GM19324 (cell line): ENCODE data around the gene CFAP69.

ENCODE experiments used
- ATAC-seq: cut with Tn5 transposase; IDR thresholded peaks from one replicate; pipeline ENCODE4 v1.9.1; 2021; ENCODE audit warnings: mild to moderate bottlenecking, moderate library complexity; ENCODE audit not compliant: unreplicated experiment, low FRiP score

CFAP69 gene

DNA sequence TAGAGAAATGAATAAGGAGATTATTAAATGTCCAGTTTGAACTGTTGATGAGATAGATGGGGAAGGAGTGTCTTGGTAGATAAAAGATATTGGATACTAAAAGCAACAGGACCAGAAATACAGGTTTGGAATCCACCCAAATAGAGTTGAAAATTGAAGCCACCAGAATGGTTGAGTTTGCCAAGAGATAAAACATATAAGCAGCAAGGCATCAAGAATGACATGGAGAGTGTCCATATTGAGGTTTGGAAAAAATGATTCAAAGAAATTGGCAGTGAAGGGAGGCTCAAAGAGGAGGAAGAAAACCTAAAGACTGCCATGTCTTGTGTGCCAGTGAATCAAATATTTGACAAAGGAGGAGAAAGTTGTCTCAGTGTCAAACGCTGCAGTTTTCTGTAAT lies 24.2 kb downstream of the CFAP69 start:
- ATAC-seq = no peak

DNA sequence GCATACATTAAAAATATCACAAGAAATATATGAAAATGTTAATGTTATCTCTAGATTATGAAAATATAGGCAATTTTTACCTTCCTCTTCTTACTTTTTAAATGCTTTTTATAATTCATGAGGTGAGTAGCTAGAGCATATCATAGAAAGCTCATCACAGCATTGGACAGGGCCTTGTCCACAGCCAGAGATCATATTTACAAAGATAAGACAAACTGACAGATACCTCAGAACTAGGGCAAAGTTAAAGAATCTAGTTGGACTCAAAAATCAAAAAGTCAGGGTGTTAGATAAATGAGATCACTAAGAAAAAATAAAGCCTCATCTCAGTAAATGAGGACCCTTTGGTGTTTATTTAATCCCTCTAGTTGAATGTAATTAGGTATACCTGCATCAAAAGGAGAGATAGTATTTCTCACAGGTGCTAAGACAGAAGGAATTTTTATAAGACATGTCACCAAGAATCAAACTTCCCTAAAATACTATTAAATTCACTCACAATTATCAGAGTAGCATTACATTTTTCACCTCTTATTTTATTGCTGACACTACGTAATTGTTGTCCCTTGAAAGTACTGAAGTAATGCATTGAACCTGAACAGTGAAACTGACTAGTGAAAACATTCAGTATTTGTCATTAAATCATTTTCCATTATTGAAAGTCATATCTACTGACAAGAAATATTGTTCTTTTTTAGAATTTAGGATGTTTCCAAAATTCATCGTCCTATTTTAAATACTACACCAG lies 25.6 kb downstream of the CFAP69 start:
- ATAC-seq = no peak

DNA sequence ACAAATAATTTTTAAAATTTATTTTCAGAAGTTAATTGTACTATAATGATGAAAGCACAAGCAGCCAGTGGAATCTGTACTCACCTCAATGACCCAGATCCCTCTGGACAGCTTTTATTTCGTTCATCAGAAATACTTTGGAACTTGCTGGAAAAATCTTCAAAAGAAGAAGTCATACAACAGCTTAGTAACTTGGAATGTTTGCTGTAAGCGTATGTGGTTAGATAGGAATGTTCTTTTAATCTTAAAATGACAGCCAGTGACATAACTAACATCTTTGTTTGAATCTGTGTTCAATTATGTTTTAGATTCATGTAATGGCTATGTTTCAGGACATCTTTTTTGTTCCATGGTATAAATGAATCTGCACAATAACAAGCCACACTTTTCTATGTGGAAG lies 26.8 kb downstream of the CFAP69 start:
- ATAC-seq = no peak

DNA sequence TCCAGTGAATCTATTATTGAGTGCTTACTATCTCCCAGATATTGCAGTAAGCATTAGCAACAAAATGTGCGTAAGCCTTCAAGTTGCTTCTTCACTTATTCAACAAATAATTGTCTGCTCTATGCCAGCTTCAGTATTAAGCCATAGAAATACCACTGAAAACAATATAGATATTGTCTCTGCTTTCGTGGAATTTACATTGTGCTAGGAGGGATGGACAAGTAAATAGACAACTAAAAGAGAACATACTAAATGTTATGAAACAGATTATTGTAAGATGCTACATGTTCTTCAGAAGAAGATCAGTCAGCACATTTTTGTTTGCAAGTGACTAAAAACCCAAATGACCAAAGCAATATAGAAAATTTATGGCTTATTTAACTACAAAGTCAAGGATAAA lies 27.3 kb downstream of the CFAP69 start:
- ATAC-seq = no peak

DNA sequence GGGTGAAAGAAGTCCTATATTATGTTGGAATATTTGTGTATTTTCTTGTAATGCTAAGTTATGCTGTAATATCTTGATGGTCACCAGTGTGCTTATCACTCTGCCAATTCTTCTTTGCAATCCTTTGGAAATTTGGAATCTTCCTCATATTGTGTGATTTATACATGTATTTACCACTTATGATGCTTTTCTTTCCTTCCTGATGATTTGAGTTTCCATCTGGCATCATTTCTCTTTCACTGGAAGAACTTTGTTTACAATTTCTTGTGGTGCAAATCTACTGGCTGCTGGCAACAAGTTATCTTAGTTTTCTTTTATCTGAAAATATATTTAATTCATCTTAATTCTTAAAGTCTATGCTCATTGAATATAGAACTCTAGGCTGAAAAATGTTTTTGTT lies 29.2 kb downstream of the CFAP69 start:
- no peak for ATAC-seq

DNA sequence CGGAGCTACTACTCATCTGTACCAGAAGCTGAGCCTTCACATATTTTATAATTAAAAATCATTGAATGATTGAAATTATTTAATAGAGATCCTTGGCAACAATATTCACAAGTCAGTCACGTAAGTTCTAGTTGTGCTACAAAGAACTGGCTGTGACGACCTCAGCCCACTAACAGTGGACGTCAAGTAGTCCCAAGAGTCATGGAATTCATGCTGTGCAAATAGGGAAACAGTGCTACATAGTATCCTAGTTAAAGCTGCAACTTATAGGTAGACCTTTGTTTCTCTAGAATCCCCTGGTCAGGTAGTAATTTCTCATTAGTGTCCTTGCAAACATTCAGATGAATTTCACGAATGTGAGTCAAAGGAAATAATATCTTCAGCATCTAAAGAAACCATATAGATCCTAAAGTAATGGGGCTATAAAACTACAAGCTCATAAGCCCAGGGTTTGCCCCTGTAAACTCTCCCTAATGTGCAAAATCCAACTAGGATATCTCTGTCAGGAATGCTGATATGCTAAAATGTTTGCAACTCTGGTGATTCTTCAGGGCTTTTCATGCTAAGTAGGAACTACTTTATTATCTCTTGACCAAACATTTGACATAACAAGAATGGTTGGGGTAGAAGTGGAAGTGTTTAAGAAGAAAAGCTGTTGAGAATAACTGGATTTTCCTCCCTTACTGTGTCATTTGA lies 31.2 kb downstream of the CFAP69 start:
- ATAC-seq = no peak

DNA sequence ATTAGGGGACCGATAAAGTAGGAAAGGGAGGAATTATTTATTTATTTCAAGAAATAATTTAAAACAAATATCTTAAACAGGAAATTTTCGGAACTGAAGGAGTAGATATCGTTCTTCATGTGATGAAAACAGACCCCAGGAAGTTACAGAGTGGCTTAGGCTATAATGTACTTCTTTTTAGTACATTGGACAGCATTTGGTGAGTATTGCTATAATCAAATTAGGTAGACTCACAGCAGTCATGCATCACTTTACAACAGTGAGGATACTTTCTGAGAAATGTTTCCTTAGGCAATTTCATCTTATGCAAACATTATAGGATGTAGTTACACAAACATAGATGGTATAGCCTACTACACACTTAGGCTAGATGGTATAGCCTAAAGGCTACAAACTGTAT lies 43.2 kb downstream of the CFAP69 start:
- ATAC-seq = no peak

DNA sequence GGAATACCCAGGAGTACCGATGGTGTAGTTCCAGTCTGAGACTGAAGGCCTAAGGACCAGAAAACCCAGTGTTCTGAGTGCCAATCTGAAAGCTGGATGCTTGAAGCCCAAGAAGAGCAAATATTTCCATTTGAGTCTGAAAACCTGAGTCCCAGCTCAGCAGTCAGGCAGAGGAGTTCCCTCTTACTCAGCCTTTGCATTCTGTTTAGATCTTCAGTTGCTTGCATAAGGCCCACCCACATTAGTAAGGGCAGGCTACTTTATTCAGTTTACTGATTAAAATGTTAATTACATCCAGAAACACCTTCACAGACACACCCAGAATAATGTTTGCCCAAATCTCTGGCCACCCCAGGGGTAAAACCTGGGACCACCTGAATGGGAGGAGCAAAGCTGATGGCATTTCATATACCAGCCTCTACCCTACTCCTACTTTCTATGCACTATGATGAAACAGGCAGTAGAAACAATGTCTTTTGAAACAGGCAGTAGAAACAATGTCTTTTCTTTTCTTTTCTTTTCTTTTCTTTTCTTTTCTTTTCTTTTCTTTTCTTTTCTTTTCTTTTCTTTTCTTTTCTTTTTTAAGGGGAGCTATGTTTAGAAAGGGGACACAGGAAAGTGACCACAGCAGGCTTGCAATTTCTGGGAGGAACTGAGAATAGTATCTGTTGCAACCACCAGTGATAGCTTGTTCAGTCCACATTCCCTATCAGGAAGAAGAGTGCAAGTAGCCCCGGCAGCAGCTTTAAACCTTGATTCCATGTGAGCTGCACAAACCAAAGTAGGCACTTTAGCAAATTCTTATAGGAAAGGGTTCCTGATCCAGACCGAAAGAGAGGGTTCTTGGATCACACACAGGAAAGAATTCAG lies 45.5 kb downstream of the CFAP69 start:
- ATAC-seq = no peak

DNA sequence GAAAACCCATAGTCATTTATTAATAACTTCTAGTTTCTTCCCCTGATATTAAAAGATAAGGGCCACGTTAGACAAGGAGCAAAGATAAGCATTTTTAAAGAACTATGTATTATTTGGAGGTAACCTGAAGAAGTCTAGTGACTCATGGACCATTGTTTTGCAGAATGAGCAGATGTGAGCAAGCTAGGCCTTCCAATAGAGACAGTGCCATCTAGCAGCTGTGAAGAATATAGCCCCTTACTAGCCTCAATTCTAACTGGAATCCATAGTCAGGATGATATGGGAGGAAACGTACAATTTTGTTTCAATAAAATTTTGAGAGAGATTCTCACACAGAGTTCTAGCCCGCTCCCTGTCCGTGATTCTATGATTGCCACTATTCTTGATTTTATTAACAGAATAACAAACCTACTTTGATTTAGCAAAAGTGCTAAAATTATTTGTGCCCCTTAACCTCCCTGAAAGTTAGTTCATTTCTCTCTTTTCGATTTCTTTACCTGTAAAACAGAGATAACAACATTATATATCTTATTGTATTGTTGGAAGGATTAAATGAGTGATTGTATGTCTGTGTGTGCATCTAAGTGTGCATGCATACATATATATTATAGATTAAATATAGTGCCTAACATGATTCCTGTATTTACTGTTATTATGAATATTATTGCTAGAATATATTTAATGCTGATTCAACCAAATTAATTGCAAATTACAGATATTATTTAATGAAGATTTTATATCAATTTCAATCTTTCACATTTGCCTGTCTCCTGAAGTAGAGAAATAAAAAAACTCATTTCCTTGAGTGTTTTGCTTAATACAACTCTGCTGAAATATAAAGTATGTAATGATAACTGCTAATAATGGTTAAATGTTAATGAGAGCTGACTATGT lies 53.4 kb downstream of the CFAP69 start:
- peak; percentile 80 for ATAC-seq

DNA sequence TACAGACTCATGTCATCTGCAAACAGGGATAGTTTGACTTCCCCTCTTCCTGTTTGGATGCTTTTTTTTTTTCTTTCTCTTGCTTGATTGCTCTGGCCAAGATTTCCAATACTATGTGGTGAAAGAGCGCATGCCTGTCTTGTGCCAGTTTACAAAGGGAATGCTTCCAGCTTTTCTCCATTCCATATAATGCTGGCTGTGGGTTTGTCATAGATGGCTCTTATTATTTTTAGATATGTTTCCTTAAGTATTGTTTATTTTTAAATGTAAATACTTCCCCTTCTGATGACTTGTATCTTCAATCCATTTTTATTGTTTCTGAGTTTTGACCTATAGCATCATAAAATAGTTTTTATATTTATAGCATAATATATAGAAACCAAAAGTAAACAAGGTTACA lies 58.3 kb downstream of the CFAP69 start:
- no peak for ATAC-seq

DNA sequence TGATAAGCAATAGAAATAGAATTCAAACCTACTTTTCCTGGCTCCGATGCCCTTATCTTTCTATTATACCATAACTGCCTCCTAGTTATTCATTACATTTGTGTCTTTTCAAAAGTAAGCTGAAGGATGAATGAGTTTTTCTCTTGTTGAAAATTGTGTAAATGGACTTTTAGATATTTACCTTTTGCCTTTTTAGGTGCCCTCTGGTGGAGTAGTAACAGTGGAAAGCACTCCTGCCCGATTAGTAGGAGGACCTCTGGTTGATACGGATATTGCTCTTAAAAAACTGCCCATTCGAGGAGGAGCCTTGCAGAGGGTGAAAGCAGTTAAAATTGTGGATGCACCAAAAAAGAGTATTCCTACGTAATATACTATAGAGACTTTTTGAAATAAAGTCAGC lies 64.9 kb downstream of the CFAP69 start:
- no peak for ATAC-seq

DNA sequence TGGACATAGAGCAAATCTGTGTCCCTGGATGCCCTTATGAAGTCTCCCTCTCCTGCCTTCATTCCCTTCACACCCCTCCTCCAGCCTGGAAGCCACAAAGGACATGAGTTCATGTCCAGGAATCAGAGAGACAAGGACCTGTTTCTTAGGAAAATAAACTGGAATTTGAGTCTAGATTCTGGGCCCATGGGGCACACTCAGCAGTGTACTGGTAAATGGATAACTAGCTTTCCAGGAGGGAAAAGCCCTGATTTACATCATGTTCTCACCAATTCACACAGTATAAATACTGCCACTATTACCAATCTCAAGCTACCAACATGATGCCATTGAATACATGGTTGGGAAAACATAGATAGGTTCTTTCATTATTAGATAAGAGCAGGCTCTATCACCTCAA lies 66.2 kb downstream of the CFAP69 start:
- ATAC-seq = no peak

DNA sequence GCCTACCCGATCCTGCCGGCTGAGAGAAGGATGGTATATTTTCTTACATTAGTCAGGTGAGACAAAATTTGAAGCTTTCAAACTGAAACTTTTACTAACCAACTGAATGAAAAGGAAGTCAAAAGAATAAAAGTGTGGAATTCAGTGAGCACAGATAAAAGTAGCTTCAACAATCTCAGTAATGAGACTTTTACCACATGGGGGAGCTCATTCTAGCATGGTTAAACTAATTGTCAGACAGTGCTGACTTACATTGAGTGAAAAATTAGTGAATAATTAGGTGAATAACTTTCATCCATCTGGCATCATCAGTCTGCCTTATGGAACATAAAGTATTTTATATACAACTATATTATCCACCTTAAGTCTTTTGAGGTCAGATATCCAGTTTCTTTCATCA lies 67.8 kb downstream of the CFAP69 start:
- ATAC-seq = no peak

DNA sequence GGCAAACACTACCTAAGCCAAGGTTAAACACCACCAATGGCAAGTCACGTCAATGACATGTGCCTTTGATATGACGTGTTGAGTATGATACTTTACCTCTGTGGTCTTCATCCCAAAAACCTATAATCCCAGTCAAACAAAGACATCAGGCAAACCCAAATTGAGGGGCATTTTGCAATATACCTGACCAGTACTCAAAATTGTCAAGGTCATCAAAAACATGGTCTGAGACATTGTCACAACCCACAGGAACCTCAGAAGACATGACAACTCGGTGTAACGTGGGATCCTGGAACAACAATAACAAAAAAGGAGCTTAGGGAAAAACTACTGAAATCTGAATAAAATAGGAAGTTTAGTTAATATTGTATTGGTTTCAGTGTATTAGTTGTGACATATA lies 68.9 kb downstream of the CFAP69 start:
- ATAC-seq = no peak

DNA sequence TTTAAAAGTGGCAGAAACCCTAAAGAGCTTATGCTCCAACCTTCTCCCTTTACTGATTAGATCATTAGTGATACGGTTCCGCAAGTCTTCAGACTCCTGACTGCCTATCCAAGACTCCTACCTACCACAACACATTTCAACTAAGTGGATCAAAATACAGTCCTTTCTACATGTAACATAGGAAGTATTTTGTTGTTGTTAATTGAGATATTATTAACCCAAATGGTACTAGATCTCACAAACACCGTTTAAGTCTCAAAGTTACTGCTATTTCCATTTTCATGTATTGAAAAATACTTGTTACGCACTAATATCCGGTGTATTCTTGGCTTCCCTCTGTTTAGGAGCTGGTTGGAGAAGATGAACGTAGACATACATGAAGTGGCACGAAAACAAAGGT lies 75.0 kb downstream of the CFAP69 start:
- no peak for ATAC-seq

DNA sequence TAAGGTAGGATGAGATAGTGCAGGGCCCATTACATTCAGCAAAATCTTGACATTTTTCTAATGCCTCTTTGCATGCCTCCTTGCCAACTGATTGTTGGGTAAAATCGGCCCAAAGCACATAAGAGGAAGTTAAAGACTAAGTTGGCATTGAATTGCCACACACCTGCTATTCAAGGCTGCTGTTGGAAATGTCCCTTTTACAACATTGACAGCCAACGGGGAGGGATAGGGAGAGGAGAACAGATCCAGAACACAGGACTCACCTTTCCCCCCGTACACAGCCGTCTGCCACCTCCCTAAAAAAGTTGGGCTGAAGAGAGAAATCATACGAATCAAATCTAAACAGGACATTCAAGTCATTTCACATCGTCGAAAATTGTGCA lies 75.4 kb downstream of the CFAP69 start:
- no peak for ATAC-seq

DNA sequence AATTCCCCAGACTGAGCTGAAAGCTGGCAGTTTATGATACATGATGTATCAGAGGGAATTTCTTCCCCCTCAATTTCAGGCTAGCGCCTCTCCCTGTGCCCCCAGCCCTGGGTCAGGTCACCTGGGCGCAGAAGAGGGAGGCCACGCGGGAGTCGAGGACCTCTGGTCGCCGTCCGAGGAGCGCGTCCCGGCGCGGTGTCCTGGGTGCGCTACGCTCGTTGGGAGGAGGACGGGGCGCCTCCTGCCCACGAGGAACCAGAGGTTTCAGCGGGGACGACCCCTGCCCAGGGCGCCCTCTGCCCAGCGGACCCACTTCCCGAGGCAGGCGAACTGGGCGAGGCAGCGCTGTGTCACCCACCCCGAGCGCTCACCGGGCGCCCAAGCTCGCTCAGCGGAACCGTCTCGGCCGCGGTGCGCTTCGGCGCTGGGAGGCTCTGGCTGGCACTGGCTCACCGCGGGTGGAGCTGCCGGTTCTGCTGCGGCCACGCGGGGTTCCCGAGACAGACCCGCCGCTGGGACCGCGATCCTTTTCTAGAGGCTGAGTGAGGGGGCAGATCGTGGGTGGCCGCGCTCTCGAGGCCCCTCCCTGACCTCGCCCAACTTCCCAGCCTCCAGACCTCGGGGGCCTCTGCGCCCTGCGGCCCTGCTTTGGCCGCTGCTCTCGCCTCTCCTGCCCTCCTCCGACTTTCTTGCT lies 76.0 kb downstream of the CFAP69 start, which contains the start of gene FAM237B:
FAM237B (minus strand) TSS at position 504 of the 694 bp plus-strand sequence. CDS start 1,556 bp downstream, outside the sequence.
- no peak for ATAC-seq

DNA sequence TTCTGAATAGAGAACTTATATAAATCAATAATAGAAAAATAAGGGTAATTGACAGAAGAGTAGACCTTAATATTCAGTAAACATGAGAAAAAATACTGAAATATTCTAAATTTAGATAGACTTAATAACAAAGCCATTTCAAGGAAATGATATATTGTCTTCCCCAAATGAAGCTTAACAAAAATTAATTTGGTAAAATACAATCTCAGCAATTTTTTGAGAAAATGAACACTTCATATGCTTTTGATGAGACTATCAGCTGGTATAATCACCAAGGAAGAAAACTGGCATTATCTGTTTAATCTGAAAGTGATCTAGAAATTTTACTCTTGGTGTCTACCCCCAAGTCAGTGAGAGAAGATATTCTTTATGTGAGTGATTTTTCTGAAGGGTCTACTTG lies 77.9 kb downstream of the CFAP69 start:
- no peak for ATAC-seq

DNA sequence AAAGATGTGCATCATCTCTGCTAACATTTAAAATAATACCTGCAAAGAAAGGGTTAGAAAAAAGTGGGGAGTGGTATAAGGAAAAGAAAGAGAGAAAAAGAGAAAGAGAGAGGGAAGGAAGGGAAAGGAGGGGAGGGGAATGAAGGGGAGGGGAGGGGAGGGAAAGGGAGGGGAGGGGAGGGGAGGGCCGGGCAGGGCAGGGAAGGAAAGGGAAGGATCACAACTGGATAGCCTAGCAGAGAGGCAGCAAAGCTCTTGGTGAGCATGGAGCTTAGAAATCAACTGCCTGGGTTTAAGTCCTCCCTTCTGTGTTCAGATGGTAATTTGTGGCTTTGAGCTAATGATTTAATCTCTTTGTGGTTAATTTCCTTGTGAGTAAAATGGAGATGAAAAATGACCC lies 81.5 kb downstream of the CFAP69 start:
- ATAC-seq = no peak
